ENCODE data around the gene COL11A1. TPM values are rescaled to one million over a fixed set of nuclear protein-coding genes. Genes with fewer than 3 reads are reported as not detected.

The COL11A1 gene
- total and polyA plus RNA-seq, 8 donors: 0.21 to 89.1 (median 56.3) TPM

DNA sequence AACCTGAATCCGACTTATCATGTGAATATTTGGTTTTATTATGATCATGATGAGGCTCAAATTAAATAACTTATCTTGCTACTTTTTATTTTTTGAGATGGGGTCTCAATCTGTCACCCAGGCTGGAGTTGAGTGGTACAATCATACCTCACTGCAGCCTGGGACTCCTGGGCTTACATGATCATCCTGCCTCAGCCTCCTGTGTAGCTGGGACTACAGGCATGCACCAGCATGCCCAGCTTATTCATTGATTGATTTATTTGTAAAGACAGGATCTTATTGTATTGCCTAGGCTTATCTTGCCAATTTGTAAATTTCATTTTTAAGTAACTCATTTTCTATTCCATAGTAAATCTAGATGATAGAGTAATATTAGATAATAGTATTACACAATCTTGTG is 84.3 kb downstream of the COL11A1 start:
- no peak overlapping the region for H3K27ac ChIP-seq
- no peaks in the 10 kb centered on the region for H3K36me3 ChIP-seq
- H3K9me3 ChIP-seq: no peaks in the 10 kb centered on the region
- intact Hi-C loops (cut with DNase I): no loop called here
- H3K27me3 ChIP-seq: no peaks in the 10 kb centered on the region
- H3K4me3 ChIP-seq: no peak overlapping the region
- TF ChIP-seq, protein P1, sequence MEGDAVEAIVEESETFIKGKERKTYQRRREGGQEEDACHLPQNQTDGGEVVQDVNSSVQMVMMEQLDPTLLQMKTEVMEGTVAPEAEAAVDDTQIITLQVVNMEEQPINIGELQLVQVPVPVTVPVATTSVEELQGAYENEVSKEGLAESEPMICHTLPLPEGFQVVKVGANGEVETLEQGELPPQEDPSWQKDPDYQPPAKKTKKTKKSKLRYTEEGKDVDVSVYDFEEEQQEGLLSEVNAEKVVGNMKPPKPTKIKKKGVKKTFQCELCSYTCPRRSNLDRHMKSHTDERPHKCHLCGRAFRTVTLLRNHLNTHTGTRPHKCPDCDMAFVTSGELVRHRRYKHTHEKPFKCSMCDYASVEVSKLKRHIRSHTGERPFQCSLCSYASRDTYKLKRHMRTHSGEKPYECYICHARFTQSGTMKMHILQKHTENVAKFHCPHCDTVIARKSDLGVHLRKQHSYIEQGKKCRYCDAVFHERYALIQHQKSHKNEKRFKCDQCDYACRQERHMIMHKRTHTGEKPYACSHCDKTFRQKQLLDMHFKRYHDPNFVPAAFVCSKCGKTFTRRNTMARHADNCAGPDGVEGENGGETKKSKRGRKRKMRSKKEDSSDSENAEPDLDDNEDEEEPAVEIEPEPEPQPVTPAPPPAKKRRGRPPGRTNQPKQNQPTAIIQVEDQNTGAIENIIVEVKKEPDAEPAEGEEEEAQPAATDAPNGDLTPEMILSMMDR (IDR thresholded peaks at IDR 0.05): no peak
- DNase-seq (no peak), ATAC-seq (no peak)
- no peaks in the 10 kb centered on the region for H3K4me1 ChIP-seq

DNA sequence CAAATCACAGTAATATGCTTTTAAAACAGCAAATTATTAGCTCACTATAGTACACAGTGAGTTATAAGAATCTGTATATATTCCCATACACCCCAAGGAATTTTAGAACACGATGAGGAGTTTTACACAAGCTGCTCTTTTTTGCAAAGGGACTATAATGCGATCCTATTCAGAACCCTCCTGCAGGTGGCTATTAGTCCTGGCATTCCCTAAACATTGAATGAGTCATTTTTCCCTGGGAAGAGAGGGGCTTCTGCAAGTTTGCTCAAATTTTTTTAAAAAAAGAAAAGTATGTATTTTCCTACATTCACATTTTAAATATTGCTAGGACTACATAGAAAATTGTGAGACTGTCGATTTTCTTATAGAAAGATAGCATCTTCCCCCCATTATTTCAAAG is 106.3 kb downstream of the COL11A1 start:
- no peak for ATAC-seq
- DNase-seq: no peak
- Histone ChIP-seq H3K27me3 (no peaks in the 10 kb centered on the region), H3K9me3 (peaks cover 0 to 2% of the 10 kb centered on the region in 2 donors), H3K4me1 (no peaks in the 10 kb centered on the region), H3K4me3 (no peak overlapping the region), H3K36me3 (no peaks in the 10 kb centered on the region), H3K27ac (no peak overlapping the region)
- intact Hi-C loops (cut with DNase I): no loop called here
- TF ChIP-seq, protein P1 (IDR thresholded peaks at IDR 0.05): no peak

DNA sequence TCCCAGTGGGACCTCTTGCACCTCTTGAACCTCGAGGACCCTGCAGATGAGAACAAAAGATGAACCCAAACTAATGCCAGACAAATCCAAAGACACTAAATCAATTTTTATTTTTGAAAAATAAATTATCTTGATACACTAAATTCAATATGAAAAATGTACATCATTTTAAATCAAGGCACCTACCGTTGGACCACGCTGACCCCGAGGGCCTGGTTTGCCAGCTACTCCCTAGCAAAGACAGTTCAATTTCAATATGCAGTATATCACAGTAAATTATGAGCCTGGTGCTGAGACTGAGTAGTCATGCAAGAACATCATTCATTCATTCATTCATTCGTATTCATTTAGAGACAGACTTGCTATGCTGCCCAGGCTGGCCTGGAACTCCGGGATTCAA is 129.4 kb downstream of the COL11A1 start:
- H3K27ac ChIP-seq: no peak overlapping the region
- H3K36me3 ChIP-seq: no peaks in the 10 kb centered on the region
- no peak overlapping the region for H3K4me3 ChIP-seq
- DNase-seq (no peak), ATAC-seq (no peak)
- intact Hi-C loops (cut with DNase I): no loop called here
- H3K27me3 ChIP-seq: no peaks in the 10 kb centered on the region
- H3K9me3 ChIP-seq: no peaks in the 10 kb centered on the region
- H3K4me1 ChIP-seq: no peaks in the 10 kb centered on the region
- TF ChIP-seq, protein P1 (IDR thresholded peaks at IDR 0.05): no peak

DNA sequence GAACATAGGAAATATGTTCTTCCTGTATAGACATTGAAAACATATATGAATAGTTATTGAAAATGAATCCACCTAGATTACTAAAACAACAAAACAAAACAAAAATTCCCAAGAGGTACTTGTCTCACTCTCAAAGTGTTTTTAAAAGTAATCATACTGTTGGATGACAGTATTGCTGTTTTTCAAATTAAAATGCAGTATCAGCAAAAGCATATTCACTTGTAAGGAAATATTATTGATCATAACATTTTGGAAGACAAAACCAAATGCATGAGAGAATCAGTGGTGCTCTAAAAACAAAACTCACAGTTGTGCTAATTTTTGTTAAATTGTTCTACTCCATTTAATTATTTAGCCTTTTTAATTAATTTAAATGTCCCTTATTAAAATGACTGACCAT is 131.0 kb downstream of the COL11A1 start:
- intact Hi-C loops (cut with DNase I): no loop called here
- Histone ChIP-seq H3K4me3 (no peak overlapping the region), H3K4me1 (no peaks in the 10 kb centered on the region), H3K27me3 (no peaks in the 10 kb centered on the region), H3K9me3 (no peaks in the 10 kb centered on the region), H3K27ac (no peak overlapping the region), H3K36me3 (no peaks in the 10 kb centered on the region)
- ATAC-seq (no peak), DNase-seq (no peak)
- TF ChIP-seq, protein P1 (IDR thresholded peaks at IDR 0.05): no peak

DNA sequence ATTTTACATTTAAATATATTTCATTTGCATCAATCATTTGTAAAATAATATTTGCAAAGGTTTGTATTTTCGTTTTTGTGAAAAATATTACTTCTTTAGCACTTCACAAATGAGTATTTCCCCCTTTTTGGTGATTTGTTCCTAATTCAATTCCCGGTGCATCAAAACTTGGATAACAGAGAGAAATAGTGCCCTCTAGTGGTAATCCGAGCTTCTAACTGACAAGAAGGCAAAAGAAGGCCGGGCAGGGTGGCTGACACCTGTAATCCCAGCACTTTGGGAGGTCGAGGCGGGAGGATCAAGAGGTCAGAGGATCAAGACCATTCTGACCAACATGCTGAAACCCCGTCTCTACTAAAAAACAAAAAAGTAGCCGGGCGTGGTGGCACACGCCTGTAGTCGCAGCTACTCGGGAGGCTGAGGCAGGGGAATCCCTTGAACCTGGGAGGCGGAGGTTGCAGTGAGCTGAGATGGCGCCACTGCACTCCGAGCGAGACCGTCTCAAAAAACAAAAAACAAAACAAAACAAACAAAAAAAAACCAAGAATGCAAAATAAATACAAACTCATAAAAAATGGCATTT is 137.7 kb downstream of the COL11A1 start:
- peak; percentile 33 for ATAC-seq
- H3K9me3 ChIP-seq: no peaks in the 10 kb centered on the region
- TF ChIP-seq, protein P1 (IDR thresholded peaks at IDR 0.05): peak; percentile 48 to 49
- no peaks in the 10 kb centered on the region for H3K36me3 ChIP-seq
- peak in 2 of 4 donors; percentile 13 to 15 for DNase-seq
- intact Hi-C loops (cut with DNase I): no loop called here
- no peaks in the 10 kb centered on the region for H3K27me3 ChIP-seq
- H3K27ac ChIP-seq: no peak overlapping the region
- no peaks in the 10 kb centered on the region for H3K4me1 ChIP-seq
- no peak overlapping the region for H3K4me3 ChIP-seq
